Osteocyte (in vitro differentiated cells): ENCODE data around the gene TNFRSF18. TPM values are rescaled to one million over a fixed set of nuclear protein-coding genes. Genes with fewer than 3 reads are reported as not detected.

ENCODE experiments used
- DNase-seq: peaks from one replicate; pipeline ENCODE4 v3.0.0; 2021; ENCODE audit warnings: mixed read lengths; ENCODE audit not compliant: unreplicated experiment; ENCODE audit errors: extremely low spot score
- H3K27ac Mint-ChIP-seq: one replicate; pipeline ENCODE4 v1.8.0; 2021; ENCODE audit warnings: mild to moderate bottlenecking, mixed read lengths; ENCODE audit not compliant: unreplicated experiment
- H3K27me3 Mint-ChIP-seq: one replicate; pipeline ENCODE4 v1.8.0; 2021; ENCODE audit warnings: mixed read lengths; ENCODE audit not compliant: unreplicated experiment
- H3K36me3 Mint-ChIP-seq: one replicate; pipeline ENCODE4 v1.8.0; 2021; ENCODE audit warnings: mixed read lengths; ENCODE audit not compliant: unreplicated experiment
- H3K4me1 Mint-ChIP-seq: one replicate; pipeline ENCODE4 v1.8.0; 2021; ENCODE audit warnings: mixed read lengths; ENCODE audit not compliant: unreplicated experiment
- H3K4me3 Mint-ChIP-seq: one replicate; pipeline ENCODE4 v1.8.0; 2021; ENCODE audit warnings: mild to moderate bottlenecking, moderate library complexity, mixed read lengths; ENCODE audit not compliant: unreplicated experiment
- H3K9me3 Mint-ChIP-seq: one replicate; pipeline ENCODE4 v1.8.0; 2021; ENCODE audit warnings: mixed read lengths; ENCODE audit not compliant: unreplicated experiment
- CTCF ChIP-seq: fragments of 200-600 bp; sonication (generic); IDR thresholded peaks from 2 replicates; pipeline ENCODE4 v1.5.0; 2021; ENCODE audit warnings: antibody characterized with exemption, mild to moderate bottlenecking, moderate library complexity
- total RNA-seq: library from RNA; stranded (reverse); gene quantifications from 2 replicates; pipeline ENCODE4 v1.2.1, GENCODE V29; 2021

Gene TNFRSF18
- total RNA-seq, 1 donor from 2014 or later, result not detected

- TF ChIP-seq CTCF, result no peak
- no peaks in the 10 kb centered on the region for H3K27me3 Mint-ChIP-seq
- no peak for DNase-seq
- H3K4me3 Mint-ChIP-seq, result no peak overlapping the region
- peaks cover 17% of the 10 kb centered on the region for H3K36me3 Mint-ChIP-seq
- peak overlapping the region; percentile 14 for H3K27ac Mint-ChIP-seq
- H3K9me3 Mint-ChIP-seq, result no peaks in the 10 kb centered on the region
- H3K4me1 Mint-ChIP-seq, result peaks cover 19% of the 10 kb centered on the region
Observed at GRCh38 chr1:1217621-1218523, 11.5 kb upstream of the TNFRSF18 start.

- no peak for DNase-seq
- Mint-ChIP-seq H3K27me3 (no peaks in the 10 kb centered on the region), H3K4me3 (no peak overlapping the region), H3K9me3 (no peaks in the 10 kb centered on the region), H3K27ac (no peak overlapping the region), H3K4me1 (peaks cover 19% of the 10 kb centered on the region), H3K36me3 (peaks cover 14% of the 10 kb centered on the region)
- TF ChIP-seq CTCF, result no peak
Observed at GRCh38 chr1:1216770-1217620, 10.6 kb upstream of the TNFRSF18 start.

GRCh38 chr1:1215881-1216605 lies 9.7 kb upstream of the TNFRSF18 start:
- no peak for DNase-seq
- Mint-ChIP-seq H3K9me3 (no peaks in the 10 kb centered on the region), H3K27ac (no peak overlapping the region), H3K4me1 (peaks cover 19% of the 10 kb centered on the region), H3K27me3 (no peaks in the 10 kb centered on the region), H3K4me3 (no peak overlapping the region), H3K36me3 (peaks cover 10% of the 10 kb centered on the region)
- TF ChIP-seq CTCF, result no peak

GRCh38 chr1:1215080-1215676 lies 8.8 kb upstream of the TNFRSF18 start:
- no peaks in the 10 kb centered on the region for H3K27me3 Mint-ChIP-seq
- peaks cover 6% of the 10 kb centered on the region for H3K36me3 Mint-ChIP-seq
- no peak for DNase-seq
- TF ChIP-seq CTCF, result no peak
- H3K4me3 Mint-ChIP-seq, result no peak overlapping the region
- no peak overlapping the region for H3K27ac Mint-ChIP-seq
- H3K4me1 Mint-ChIP-seq, result peaks cover 22% of the 10 kb centered on the region
- no peaks in the 10 kb centered on the region for H3K9me3 Mint-ChIP-seq
